ENCODE results near the gene COL23A1.

- TF ChIP-seq POLR2A (IDR thresholded peaks at IDR 0.05; ENCODE audit: low read depth, low read length), result no peak
- no peak for TF ChIP-seq POLR2AphosphoS5 (IDR thresholded peaks at IDR 0.05; ENCODE audit: low read depth, low read length)
- no peak for TF ChIP-seq TAF1 (IDR thresholded peaks at IDR 0.05; ENCODE audit: low read depth, low read length)
- no peak for TF ChIP-seq SPI1 (IDR thresholded peaks at IDR 0.05; ENCODE audit: low read depth, low read length)
- TF ChIP-seq PAX5 (IDR thresholded peaks at IDR 0.05; ENCODE audit: insufficient read depth, low read length, severe bottlenecking), result no peak
Measured at GRCh38 chr5:178288401-178289368, 301.5 kb downstream of the COL23A1 start.
